ENCODE measurements around the gene SLC8A1. TPM values are rescaled to one million over a fixed set of nuclear protein-coding genes. Genes with fewer than 3 reads are reported as not detected.

SLC8A1 gene
- total RNA-seq, 6 donors from 2014 or later = 21.8 to 58.6 (median 25.3) TPM

- Histone ChIP-seq H3K9me3 (no peaks in the 10 kb centered on the region), H3K4me1 (peaks cover 0 to 5% (median 0%) of the 10 kb centered on the region in 4 donors), H3K27me3 (no peaks in the 10 kb centered on the region), H3K4me3 (no peak overlapping the region), H3K36me3 (no peaks in the 10 kb centered on the region), H3K27ac (peak overlapping the region in 2 of 4 donors; percentile 41 to 63)
- TF ChIP-seq POLR2A (IDR thresholded peaks at IDR 0.05) (no peak), POLR2AphosphoS5 (IDR thresholded peaks at IDR 0.05) (no peak), EP300 (IDR thresholded peaks at IDR 0.05) (no peak)
- TF ChIP-seq, protein P1, sequence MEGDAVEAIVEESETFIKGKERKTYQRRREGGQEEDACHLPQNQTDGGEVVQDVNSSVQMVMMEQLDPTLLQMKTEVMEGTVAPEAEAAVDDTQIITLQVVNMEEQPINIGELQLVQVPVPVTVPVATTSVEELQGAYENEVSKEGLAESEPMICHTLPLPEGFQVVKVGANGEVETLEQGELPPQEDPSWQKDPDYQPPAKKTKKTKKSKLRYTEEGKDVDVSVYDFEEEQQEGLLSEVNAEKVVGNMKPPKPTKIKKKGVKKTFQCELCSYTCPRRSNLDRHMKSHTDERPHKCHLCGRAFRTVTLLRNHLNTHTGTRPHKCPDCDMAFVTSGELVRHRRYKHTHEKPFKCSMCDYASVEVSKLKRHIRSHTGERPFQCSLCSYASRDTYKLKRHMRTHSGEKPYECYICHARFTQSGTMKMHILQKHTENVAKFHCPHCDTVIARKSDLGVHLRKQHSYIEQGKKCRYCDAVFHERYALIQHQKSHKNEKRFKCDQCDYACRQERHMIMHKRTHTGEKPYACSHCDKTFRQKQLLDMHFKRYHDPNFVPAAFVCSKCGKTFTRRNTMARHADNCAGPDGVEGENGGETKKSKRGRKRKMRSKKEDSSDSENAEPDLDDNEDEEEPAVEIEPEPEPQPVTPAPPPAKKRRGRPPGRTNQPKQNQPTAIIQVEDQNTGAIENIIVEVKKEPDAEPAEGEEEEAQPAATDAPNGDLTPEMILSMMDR (IDR thresholded peaks at IDR 0.05) = no peak
- ATAC-seq (ENCODE audit: low FRiP score in 2 of 2) (no peak), DNase-seq (no peak)
- WGBS, 2 donors = 64 to 67% methylated on average over 4 of the region's 4 CpGs
Observed at GRCh38 chr2:40395169-40396073, 56.5 kb downstream of the SLC8A1 start.

DNA sequence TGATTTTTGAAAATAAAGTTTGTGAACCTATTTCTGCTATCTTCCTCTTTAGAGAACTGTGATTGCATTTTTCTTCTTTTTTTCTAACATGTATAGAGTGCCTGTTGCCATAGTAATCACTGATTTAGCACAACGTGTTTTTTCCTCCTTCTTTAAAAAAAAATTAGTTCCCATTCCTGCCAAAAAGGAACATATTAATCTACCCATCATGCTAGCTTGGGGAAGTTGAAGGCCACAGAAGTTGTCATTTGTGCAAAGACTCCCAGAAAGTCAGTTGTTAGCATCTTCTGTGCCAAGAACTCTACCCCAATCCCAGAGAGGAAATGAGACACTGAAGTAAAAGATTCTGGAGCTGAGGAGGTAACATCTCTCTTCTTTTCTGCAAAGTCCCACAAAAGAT lies 57.3 kb downstream of the SLC8A1 start:
- no peak for DNase-seq
- Histone ChIP-seq H3K4me1 (peaks cover 0 to 5% (median 0%) of the 10 kb centered on the region in 4 donors), H3K4me3 (no peak overlapping the region), H3K27me3 (no peaks in the 10 kb centered on the region), H3K27ac (peak overlapping the region in 1 of 4 donors; percentile 63), H3K36me3 (no peaks in the 10 kb centered on the region), H3K9me3 (no peaks in the 10 kb centered on the region)
- WGBS, 2 donors = 13 to 32% methylated on average over 1 of the region's 1 CpG
- ATAC-seq (ENCODE audit: low FRiP score in 2 of 2) = peak in 1 of 2 donors; percentile 86
- TF ChIP-seq, protein P1 (IDR thresholded peaks at IDR 0.05) = no peak
- peak in 1 of 4 donors; percentile 17 for TF ChIP-seq POLR2A (IDR thresholded peaks at IDR 0.05)

- peak in 1 of 2 donors; percentile 38 for DNase-seq
- 56 to 60% methylated on average over 4 of the region's 4 CpGs for WGBS, 2 donors
- peaks cover 0 to 5% (median 0%) of the 10 kb centered on the region in 4 donors for H3K4me1 ChIP-seq
- H3K4me3 ChIP-seq = no peak overlapping the region
- peak in 1 of 2 donors; percentile 65 for ATAC-seq (ENCODE audit: low FRiP score in 2 of 2)
- H3K9me3 ChIP-seq = no peaks in the 10 kb centered on the region
- no peaks in the 10 kb centered on the region for H3K27me3 ChIP-seq
- TF ChIP-seq POLR2A (IDR thresholded peaks at IDR 0.05) (no peak), POLR2AphosphoS5 (IDR thresholded peaks at IDR 0.05) (no peak), EP300 (IDR thresholded peaks at IDR 0.05) (no peak)
- TF ChIP-seq, protein P1 (IDR thresholded peaks at IDR 0.05) = no peak
- peak overlapping the region in 2 of 4 donors; percentile 51 to 63 for H3K27ac ChIP-seq
- no peaks in the 10 kb centered on the region for H3K36me3 ChIP-seq
Observed at GRCh38 chr2:40394031-40394430, 57.9 kb downstream of the SLC8A1 start.

DNA sequence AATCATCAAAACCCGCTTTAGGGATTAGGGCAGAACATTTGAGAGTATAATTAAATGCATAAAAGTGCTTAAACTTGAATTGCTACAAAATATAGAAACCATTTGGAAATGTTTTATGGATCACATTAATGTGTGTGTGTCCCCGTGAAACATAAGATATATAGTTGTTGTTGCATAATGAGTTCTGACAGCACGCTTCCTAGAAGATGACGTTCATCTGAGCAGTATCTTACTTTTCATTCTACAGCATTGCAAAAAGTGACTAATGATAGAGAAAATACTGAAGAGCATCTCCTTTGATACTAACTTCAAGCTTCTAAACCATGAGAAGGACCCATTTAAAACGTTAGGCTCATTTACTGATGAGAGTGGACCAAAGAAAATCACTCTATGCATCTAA lies 63.7 kb downstream of the SLC8A1 start:
- Histone ChIP-seq H3K4me3 (no peak overlapping the region), H3K4me1 (peaks cover 0 to 4% (median 0%) of the 10 kb centered on the region in 4 donors), H3K27me3 (no peaks in the 10 kb centered on the region), H3K27ac (no peak overlapping the region), H3K36me3 (no peaks in the 10 kb centered on the region), H3K9me3 (no peaks in the 10 kb centered on the region)
- DNase-seq (no peak), ATAC-seq (ENCODE audit: low FRiP score in 2 of 2) (no peak)
- TF ChIP-seq EP300 (IDR thresholded peaks at IDR 0.05) (no peak), POLR2A (IDR thresholded peaks at IDR 0.05) (no peak), POLR2AphosphoS5 (IDR thresholded peaks at IDR 0.05) (no peak)
- TF ChIP-seq, protein P1 (IDR thresholded peaks at IDR 0.05) = no peak
- 81 to 86% methylated on average over 5 of the region's 5 CpGs for WGBS, 2 donors

Data from upper lobe of left lung (tissue), 6 donors.